ENCODE data around the gene DDX19B.

GRCh38 chr16:70349783-70350182, 50.8 kb downstream of the DDX19B start:
- no peak for TF ChIP-seq POLR2A (IDR thresholded peaks at IDR 0.05)
- TF ChIP-seq CTCF (IDR thresholded peaks at IDR 0.05): no peak
- TF ChIP-seq EP300 (IDR thresholded peaks at IDR 0.05): no peak

All from ovary (tissue), 3 donors.